H9 (cell line): Measurements from ENCODE around the gene RAET1G. TPM values are rescaled to one million over a fixed set of nuclear protein-coding genes. Genes with fewer than 3 reads are reported as not detected.
A peak's percentile ranks its signal among the peaks of the same experiment; 100 is the strongest.
"Not testable (repeated sequence)": the region's sequence is repeated elsewhere in the genome, so short reads cannot be mapped to it uniquely, and the experiment has no call there.

Source experiments
- DNase-seq: peaks from one replicate; pipeline ENCODE4 v3.0.0-alpha.2; 2017
- H2AFZ ChIP-seq: one replicate; pipeline ENCODE4 v1.6.1; 2013; ENCODE audit warnings: mild to moderate bottlenecking, low read length, control low read depth, moderate library complexity
- H2AK5ac ChIP-seq: 2 replicates; pipeline ENCODE4 v1.6.1; 2013; ENCODE audit warnings: low read length, control low read depth, mixed read lengths; ENCODE audit not compliant: insufficient read length
- H2BK120ac ChIP-seq: one replicate; pipeline ENCODE4 v1.6.1; 2013; ENCODE audit warnings: low read depth, mild to moderate bottlenecking, low read length, control low read depth, inconsistent platforms; ENCODE audit not compliant: poor library complexity, severe bottlenecking
- H2BK12ac ChIP-seq: 2 replicates; pipeline ENCODE4 v1.6.1; 2013; ENCODE audit warnings: low read length, control low read depth, mixed read lengths, low read depth; ENCODE audit not compliant: insufficient read length
- H2BK15ac ChIP-seq: 2 replicates; pipeline ENCODE4 v1.6.1; 2013; ENCODE audit warnings: low read depth, low read length, control low read depth
- H2BK20ac ChIP-seq: one replicate; pipeline ENCODE4 v1.6.1; 2013; ENCODE audit warnings: low read depth, mild to moderate bottlenecking, low read length, control low read depth, inconsistent platforms; ENCODE audit not compliant: poor library complexity, severe bottlenecking
- H2BK5ac ChIP-seq: 2 replicates; pipeline ENCODE4 v1.6.1; 2013; ENCODE audit warnings: low read length, control low read depth, mixed read lengths; ENCODE audit not compliant: insufficient read length
- H3K14ac ChIP-seq: 2 replicates; pipeline ENCODE4 v1.6.1; 2013; ENCODE audit warnings: low read length, control low read depth; ENCODE audit not compliant: insufficient read depth
- H3K18ac ChIP-seq: 2 replicates; pipeline ENCODE4 v1.6.1; 2013; ENCODE audit warnings: low read depth, mild to moderate bottlenecking, mixed read lengths, low read length, control low read depth; ENCODE audit not compliant: insufficient read length
- H3K23ac ChIP-seq: 2 replicates; pipeline ENCODE4 v1.6.1; 2013; ENCODE audit warnings: low read length, control low read depth, mixed read lengths, low read depth; ENCODE audit not compliant: insufficient read length
- H3K23me2 ChIP-seq: 2 replicates; pipeline ENCODE4 v1.6.1; 2013; ENCODE audit warnings: low read depth, mild to moderate bottlenecking, mixed read lengths, low read length, control low read depth; ENCODE audit not compliant: insufficient read length, poor library complexity, severe bottlenecking
- H3K27ac ChIP-seq: 2 replicates; pipeline ENCODE4 v1.5.1; 2013; ENCODE audit warnings: low read length, control low read depth, mixed read lengths, low read depth; ENCODE audit not compliant: insufficient read length
- H3K27me3 ChIP-seq: 2 replicates; pipeline ENCODE4 v1.6.1; 2013; ENCODE audit warnings: low read length, control low read depth, inconsistent platforms; ENCODE audit not compliant: insufficient read depth
- H3K4ac ChIP-seq: 2 replicates; pipeline ENCODE4 v1.6.1; 2013; ENCODE audit warnings: low read depth, mild to moderate bottlenecking, control low read depth, inconsistent platforms, low read length, moderate library complexity
- H3K4me1 ChIP-seq: 2 replicates; pipeline ENCODE4 v1.6.1; 2013; ENCODE audit warnings: low read length, control low read depth, inconsistent platforms; ENCODE audit not compliant: insufficient read depth
- H3K4me2 ChIP-seq: 2 replicates; pipeline ENCODE4 v1.6.1; 2013; ENCODE audit warnings: low read length, control low read depth, mixed read lengths; ENCODE audit not compliant: insufficient read length, insufficient read depth
- H3K56ac ChIP-seq: 2 replicates; pipeline ENCODE4 v1.6.1; 2013; ENCODE audit warnings: low read depth, mild to moderate bottlenecking, mixed read lengths, low read length, control low read depth; ENCODE audit not compliant: insufficient read length
- H3K79me1 ChIP-seq: 2 replicates; pipeline ENCODE4 v1.6.1; 2013; ENCODE audit warnings: low read depth, mild to moderate bottlenecking, moderate library complexity, low read length, control low read depth, inconsistent platforms; ENCODE audit not compliant: insufficient read depth, poor library complexity, severe bottlenecking
- H3K79me2 ChIP-seq: 2 replicates; pipeline ENCODE4 v1.6.1; 2013; ENCODE audit warnings: low read length, control low read depth, inconsistent platforms; ENCODE audit not compliant: insufficient read depth
- H3K9ac ChIP-seq: 2 replicates; pipeline ENCODE4 v1.6.1; 2013; ENCODE audit warnings: low read length, control low read depth, mixed read lengths; ENCODE audit not compliant: insufficient read length; ENCODE audit errors: extremely low read depth
- H3K9me3 ChIP-seq: one replicate; pipeline ENCODE4 v1.6.1; 2013; ENCODE audit warnings: low read depth, low read length, inconsistent platforms; ENCODE audit not compliant: control insufficient read depth
- H3T11ph ChIP-seq: one replicate; pipeline ENCODE4 v1.6.1; 2013; ENCODE audit warnings: mild to moderate bottlenecking, low read length, control low read depth, inconsistent platforms
- H4K20me1 ChIP-seq: one replicate; pipeline ENCODE4 v1.6.1; 2013; ENCODE audit not compliant: control insufficient read depth, insufficient read length, insufficient read depth
- H4K5ac ChIP-seq: 2 replicates; pipeline ENCODE4 v1.6.1; 2013; ENCODE audit warnings: low read depth, mild to moderate bottlenecking, mixed read lengths, low read length, control low read depth; ENCODE audit not compliant: insufficient read length
- H4K8ac ChIP-seq: replicated peaks from 2 replicates; pipeline ENCODE4 v1.6.1; 2013; ENCODE audit warnings: low read length, control low read depth, mixed read lengths, low read depth; ENCODE audit not compliant: insufficient read length
- H4K91ac ChIP-seq: 2 replicates; pipeline ENCODE4 v1.6.1; 2013; ENCODE audit warnings: low read depth, mild to moderate bottlenecking, moderate library complexity, mixed read lengths, low read length, control low read depth; ENCODE audit not compliant: insufficient read length
- H3K27ac Mint-ChIP-seq, 3 experiments: 2 replicates in 2 of 3; 3 replicates in 1 of 3; pipeline ENCODE4 v1.8.0; 2020 to 2021; ENCODE audit warnings: mixed read lengths in 3 of 3, mild to moderate bottlenecking in 1 of 3, moderate library complexity in 1 of 3
- H3K27me3 Mint-ChIP-seq: 2 replicates; pipeline ENCODE4 v1.8.0; 2021; ENCODE audit warnings: low read depth, mild to moderate bottlenecking, moderate library complexity, mixed read lengths
- H3K36me3 Mint-ChIP-seq, 3 experiments: 2 replicates in 2 of 3; 3 replicates in 1 of 3; pipeline ENCODE4 v1.8.0; 2020 to 2021; ENCODE audit warnings: low read depth in 3 of 3, mixed read lengths in 3 of 3; ENCODE audit not compliant: insufficient read depth in 1 of 3
- H3K4me1 Mint-ChIP-seq, 2 experiments: 2 replicates each; pipeline ENCODE4 v1.8.0; 2020; ENCODE audit warnings: mixed read lengths in 2 of 2
- H3K4me3 Mint-ChIP-seq, 2 experiments: 2 replicates in 1 of 2; 3 replicates in 1 of 2; pipeline ENCODE4 v1.8.0; 2020 to 2021; ENCODE audit warnings: mild to moderate bottlenecking in 2 of 2, mixed read lengths in 2 of 2, moderate library complexity in 1 of 2
- H3K9me3 Mint-ChIP-seq, 2 experiments: 2 replicates in 1 of 2; 3 replicates in 1 of 2; pipeline ENCODE4 v1.8.0; 2020; ENCODE audit warnings: mild to moderate bottlenecking in 2 of 2, mixed read lengths in 2 of 2, moderate library complexity in 1 of 2
- WGBS: extraction: QIAGEN DNeasy Blood & Tissue Kit; methylation state at CpG from one replicate; pipeline ENCODE4 v1.1.7; 2013; ENCODE audit warnings: missing lambda C conversion rate, low lambda C conversion rate, mixed read lengths; ENCODE audit not compliant: insufficient read length; ENCODE audit errors: extremely low coverage; 5-methylcytosine and 5-hydroxymethylcytosine counted together
- total RNA-seq: library from RNA; stranded (reverse); gene quantifications from 2 replicates; pipeline ENCODE4 v1.2.1, GENCODE V29; 2021
- TF ChIP-seq, protein P1 (sequence below): fragments of 200-600 bp; sonication (generic); conservative IDR thresholded peaks from 3 replicates; pipeline ENCODE4 v1.8.0; 2021; ENCODE audit warnings: antibody characterized with exemption, mild to moderate bottlenecking

Gene RAET1G
- total RNA-seq, 1 experiment from 2014 or later = not detected

DNA sequence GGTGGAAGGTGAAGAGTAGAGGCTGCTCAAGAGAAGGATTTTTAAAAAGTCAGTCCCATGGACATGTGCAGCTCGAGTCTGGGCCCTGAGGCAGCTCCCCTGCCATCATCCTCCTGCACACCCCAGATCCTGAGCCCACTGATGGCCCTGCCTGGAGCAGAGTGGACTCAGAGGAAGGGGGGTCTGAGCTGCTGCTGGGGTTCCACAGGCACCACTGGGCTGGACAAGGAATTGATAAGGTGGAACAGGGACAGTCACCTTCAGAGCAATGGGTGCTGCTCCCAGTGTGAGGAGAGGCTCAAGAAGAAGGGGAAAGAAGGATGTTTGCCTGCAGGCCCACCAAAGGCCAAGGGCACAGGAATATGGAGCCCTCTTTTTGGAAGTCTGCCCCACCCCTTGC is 25.1 kb upstream of the RAET1G start:
- TF ChIP-seq, protein P1, sequence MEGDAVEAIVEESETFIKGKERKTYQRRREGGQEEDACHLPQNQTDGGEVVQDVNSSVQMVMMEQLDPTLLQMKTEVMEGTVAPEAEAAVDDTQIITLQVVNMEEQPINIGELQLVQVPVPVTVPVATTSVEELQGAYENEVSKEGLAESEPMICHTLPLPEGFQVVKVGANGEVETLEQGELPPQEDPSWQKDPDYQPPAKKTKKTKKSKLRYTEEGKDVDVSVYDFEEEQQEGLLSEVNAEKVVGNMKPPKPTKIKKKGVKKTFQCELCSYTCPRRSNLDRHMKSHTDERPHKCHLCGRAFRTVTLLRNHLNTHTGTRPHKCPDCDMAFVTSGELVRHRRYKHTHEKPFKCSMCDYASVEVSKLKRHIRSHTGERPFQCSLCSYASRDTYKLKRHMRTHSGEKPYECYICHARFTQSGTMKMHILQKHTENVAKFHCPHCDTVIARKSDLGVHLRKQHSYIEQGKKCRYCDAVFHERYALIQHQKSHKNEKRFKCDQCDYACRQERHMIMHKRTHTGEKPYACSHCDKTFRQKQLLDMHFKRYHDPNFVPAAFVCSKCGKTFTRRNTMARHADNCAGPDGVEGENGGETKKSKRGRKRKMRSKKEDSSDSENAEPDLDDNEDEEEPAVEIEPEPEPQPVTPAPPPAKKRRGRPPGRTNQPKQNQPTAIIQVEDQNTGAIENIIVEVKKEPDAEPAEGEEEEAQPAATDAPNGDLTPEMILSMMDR = no peak
- H2AFZ ChIP-seq = no peak overlapping the region
- H4K20me1 ChIP-seq = no peaks in the 10 kb centered on the region
- no peak overlapping the region for H3K4me2 ChIP-seq
- no peaks in the 10 kb centered on the region for H3K4me1 ChIP-seq
- no peak overlapping the region for H2BK5ac ChIP-seq
- no peak overlapping the region for H3K14ac ChIP-seq
- Mint-ChIP-seq H3K9me3 (no peaks in the 10 kb centered on the region), H3K4me1 (no peaks in the 10 kb centered on the region), H3K36me3 (no peaks in the 10 kb centered on the region), H3K27me3 (peaks cover 89% of the 10 kb centered on the region), H3K4me3 (no peak overlapping the region), H3K27ac (peak overlapping the region in 1 of 3 experiments; percentile 72; a peak in 1 of 7 replicates)
- H3K23me2 ChIP-seq = no peaks in the 10 kb centered on the region
- no peak overlapping the region for H3K4ac ChIP-seq
- no peak overlapping the region for H4K91ac ChIP-seq
- H3T11ph ChIP-seq = no peak overlapping the region
- DNase-seq = no peak
- H3K18ac ChIP-seq = no peak overlapping the region
- H2BK12ac ChIP-seq = no peak overlapping the region
- H4K8ac ChIP-seq = no peak overlapping the region
- H3K9ac ChIP-seq = no peak overlapping the region
- no peak overlapping the region for H2AK5ac ChIP-seq
- H3K27me3 ChIP-seq = peaks cover 29% of the 10 kb centered on the region; the same call in 1 of the 2 replicates
- no peaks in the 10 kb centered on the region for H3K79me2 ChIP-seq
- no peak overlapping the region for H3K27ac ChIP-seq
- H2BK15ac ChIP-seq = no peak overlapping the region
- no peaks in the 10 kb centered on the region for H3K9me3 ChIP-seq
- no peak overlapping the region for H3K56ac ChIP-seq
- no peak overlapping the region for H4K5ac ChIP-seq
- no CpG with 5 or more reads among the region's 1 CpG for WGBS
- no peak overlapping the region for H2BK20ac ChIP-seq
- H2BK120ac ChIP-seq = no peak overlapping the region
- no peak overlapping the region for H3K23ac ChIP-seq
- H3K79me1 ChIP-seq = no peaks in the 10 kb centered on the region

DNA sequence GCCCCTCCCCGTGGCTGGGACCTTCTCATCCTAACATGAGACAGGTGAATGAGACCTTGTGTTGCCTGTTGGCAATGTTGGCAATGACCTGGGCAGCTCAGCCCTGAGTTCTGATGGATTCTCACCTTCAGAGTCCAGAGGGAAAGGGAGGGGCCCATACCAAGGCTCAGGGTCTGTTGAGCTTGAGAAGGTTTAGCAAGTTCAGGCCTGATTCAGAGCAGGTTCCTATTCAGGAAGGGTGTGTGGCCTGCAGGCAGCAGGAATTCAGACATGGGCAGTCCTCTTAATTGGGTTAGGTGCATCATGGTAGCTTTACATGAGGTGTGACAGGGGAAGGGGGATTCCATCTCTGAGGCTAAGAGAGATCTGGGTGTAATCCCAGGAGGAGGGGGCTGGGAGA is 24.6 kb upstream of the RAET1G start:
- H3K27me3 ChIP-seq = peaks cover 31% of the 10 kb centered on the region; the same call in 1 of the 2 replicates
- not testable (repeated sequence) for H3K4me1 ChIP-seq, H4K5ac ChIP-seq, H4K91ac ChIP-seq, H3K14ac ChIP-seq, H4K20me1 ChIP-seq, H3T11ph ChIP-seq, H2BK5ac ChIP-seq, H2BK12ac ChIP-seq, H3K4me3 Mint-ChIP-seq, DNase-seq, H3K27ac ChIP-seq, H2BK15ac ChIP-seq, H3K4me2 ChIP-seq, H2AK5ac ChIP-seq, H3K9me3 Mint-ChIP-seq, H3K36me3 Mint-ChIP-seq, H3K79me2 ChIP-seq, H3K23ac ChIP-seq, H2AFZ ChIP-seq, H3K56ac ChIP-seq, H4K8ac ChIP-seq, H3K23me2 ChIP-seq, H3K18ac ChIP-seq, H3K4ac ChIP-seq, H2BK120ac ChIP-seq, H3K4me1 Mint-ChIP-seq, H3K9me3 ChIP-seq, H3K79me1 ChIP-seq, H2BK20ac ChIP-seq, H3K9ac ChIP-seq
- H3K27me3 Mint-ChIP-seq = peaks cover 89% of the 10 kb centered on the region
- H3K27ac Mint-ChIP-seq = peak overlapping the region in 1 of 3 experiments; percentile 72; a peak in 1 of 7 replicates
- no CpG with 5 or more reads among the region's 1 CpG for WGBS
